ENCODE measurements around the gene KDR. TPM values are rescaled to one million over a fixed set of nuclear protein-coding genes. Genes with fewer than 3 reads are reported as not detected.
A peak's percentile ranks its signal among the peaks of the same experiment; 100 is the strongest.

KDR gene
- total RNA-seq, 1 donor from 2014 or later, result 2.7 TPM

GRCh38 chr4:55029321-55029720 is 96.1 kb downstream of the KDR start:
- H3K4me3 Mint-ChIP-seq, result no peak overlapping the region
- H3K79me2 ChIP-seq (ENCODE audit: low read depth), result no peaks in the 10 kb centered on the region
- no peaks in the 10 kb centered on the region for H3K9me3 ChIP-seq (ENCODE audit: low read depth)
- H3K4me1 Mint-ChIP-seq, result peaks cover 13% of the 10 kb centered on the region
- peaks cover 7% of the 10 kb centered on the region for H4K20me1 ChIP-seq (ENCODE audit: low read depth)
- no peak overlapping the region for H3K27ac Mint-ChIP-seq
- no peak overlapping the region for H3K27ac ChIP-seq
- H3F3A ChIP-seq (ENCODE audit: low read depth), result peaks cover 18% of the 10 kb centered on the region
- no peaks in the 10 kb centered on the region for H3K36me3 ChIP-seq
- no peak for DNase-seq (ENCODE audit: low spot score)
- TF ChIP-seq EZH2phosphoT487 (IDR thresholded peaks at IDR 0.05) (no peak), CTCF (IDR thresholded peaks at IDR 0.05) (no peak), EZH2 (IDR thresholded peaks at IDR 0.05) (no peak)
- H3K27me3 ChIP-seq, result peaks cover 10% of the 10 kb centered on the region
- peaks cover 39% of the 10 kb centered on the region for H3K4me1 ChIP-seq
- peaks cover 8% of the 10 kb centered on the region for H3K27me3 Mint-ChIP-seq (ENCODE audit: insufficient read depth, low read depth)
- no peak overlapping the region for H2AFZ ChIP-seq (replicated peaks)
- H3K4me3 ChIP-seq, result no peak overlapping the region
- no peak overlapping the region for H3K9ac ChIP-seq
- peaks cover 13% of the 10 kb centered on the region for H3K9me3 Mint-ChIP-seq
- peak overlapping the region; percentile 68 for H3K4me2 ChIP-seq
- H3K36me3 Mint-ChIP-seq, result no peaks in the 10 kb centered on the region

Small RNAs within 50 kb of the gene (small RNA-seq; reads per million reads assigned to genes)
- gene RN7SL424P (0.07 reads per million), gene RNU6-410P (not detected)

Other genes with a start within 250 kb of the KDR start
- 13.2 and 22.7 TPM in 2 replicates for gene SRD5A3, start 220.6 kb upstream of the KDR start, total RNA-seq (ENCODE audit: low replicate concordance)

All from neural progenitor cell (in vitro differentiated cells).